G401.6 (cell line): ENCODE measurements around the gene AGT.

Source experiments
- FAIRE-seq: peaks from 2 replicates; lab custom pipeline; 2012; peaks lifted over from hg19 to GRCh38; lab: Jason Lieb, UNC

Gene AGT

DNA sequence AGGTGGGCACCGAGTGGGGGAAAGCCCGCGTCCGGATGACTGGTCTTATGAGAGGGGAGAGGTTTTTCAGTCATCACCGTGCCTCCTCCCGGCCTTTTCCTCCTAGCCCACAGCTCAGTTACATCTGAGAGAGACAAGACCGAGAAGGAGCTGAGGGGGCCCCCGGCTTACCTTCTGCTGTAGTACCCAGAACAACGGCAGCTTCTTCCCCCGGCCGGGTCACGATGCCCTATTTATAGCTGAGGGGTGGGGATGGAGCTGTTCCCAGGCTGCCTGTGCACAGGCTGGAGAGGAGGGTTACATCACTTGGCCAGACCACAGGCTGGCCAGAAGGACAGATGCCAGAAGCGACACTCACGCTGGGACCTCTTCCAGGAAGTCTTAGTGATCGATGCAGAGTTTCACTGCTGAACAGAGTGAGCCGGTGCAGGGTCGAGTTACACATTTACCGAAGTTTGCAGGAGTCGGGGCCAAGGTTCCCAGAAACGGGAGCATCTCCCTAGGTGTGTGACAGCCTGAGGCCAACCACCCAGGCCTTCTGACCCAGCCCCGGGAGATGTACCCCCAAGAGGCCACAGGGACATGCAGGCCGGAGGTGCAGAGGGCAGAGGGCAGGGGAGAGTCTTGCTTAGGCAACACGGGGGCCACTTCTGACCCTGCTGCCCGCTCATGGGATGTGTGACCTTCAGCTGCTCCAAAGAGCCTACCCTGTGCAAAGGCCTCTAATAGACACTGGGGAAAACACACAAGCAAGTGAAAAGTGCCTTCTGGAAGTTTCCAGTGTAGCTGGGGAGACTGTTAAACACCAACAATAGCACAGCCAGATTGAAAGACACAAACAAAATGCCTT lies at the start of gene AGT:
AGT (minus strand) TSS at position 208 of the 850 bp plus-strand sequence. CDS start 3,299 bp downstream, outside the sequence.
- no peak for FAIRE-seq

DNA sequence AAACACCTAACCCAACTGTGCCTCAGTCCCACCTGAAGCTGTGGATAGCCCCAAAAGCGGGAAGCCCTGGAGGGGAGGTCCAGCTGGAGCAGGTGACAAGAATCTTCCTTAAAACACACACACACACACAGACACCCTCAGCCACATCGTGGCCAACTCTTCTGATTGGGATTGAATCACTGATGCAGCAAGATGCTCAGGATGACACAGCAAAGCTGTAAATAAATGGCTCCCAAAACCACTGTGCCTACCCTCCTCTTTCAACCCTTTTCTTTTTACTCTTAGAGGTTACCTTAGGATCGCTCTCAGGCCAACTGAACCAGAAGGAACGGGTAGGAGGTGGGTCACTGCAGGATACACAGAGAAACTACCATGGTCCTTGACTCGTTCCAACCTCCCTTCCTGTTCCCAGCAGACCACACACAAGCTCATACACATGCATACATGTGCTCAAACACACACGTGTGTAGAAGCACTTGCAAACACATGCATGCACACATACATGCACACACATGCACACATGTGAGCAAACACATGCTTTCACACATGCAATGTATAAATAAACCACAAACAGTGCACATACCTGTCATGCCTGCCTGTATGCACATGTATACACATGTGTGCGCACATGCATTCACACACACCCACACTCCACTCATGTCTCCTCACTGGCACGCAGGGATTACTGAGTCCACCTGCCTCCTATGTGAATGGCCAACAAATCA lies 47.7 kb upstream of the AGT start:
- no peak for FAIRE-seq

DNA sequence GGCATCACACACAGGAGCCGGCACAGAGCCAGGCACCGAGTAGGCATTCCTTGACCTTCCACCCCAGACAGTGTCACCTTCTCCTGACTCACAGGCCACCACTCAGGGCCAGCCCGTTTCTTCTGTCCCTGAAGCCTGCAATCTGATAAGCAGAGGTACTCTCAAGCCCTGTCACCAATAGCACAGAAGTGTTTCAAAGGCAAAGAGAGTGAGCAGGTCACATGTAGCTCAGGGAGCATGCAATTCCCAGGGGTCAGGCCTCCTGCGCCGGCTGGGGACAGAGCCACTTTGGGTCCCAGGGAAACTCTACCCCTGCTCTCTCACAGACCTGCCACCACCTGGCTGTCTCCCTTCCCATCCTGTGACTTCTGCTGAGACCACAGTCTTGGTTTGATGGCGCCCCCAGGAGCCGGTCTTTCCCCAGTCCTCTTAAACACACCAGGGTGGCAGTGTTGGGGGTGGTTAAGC lies 46.5 kb upstream of the AGT start:
- no peak for FAIRE-seq

DNA sequence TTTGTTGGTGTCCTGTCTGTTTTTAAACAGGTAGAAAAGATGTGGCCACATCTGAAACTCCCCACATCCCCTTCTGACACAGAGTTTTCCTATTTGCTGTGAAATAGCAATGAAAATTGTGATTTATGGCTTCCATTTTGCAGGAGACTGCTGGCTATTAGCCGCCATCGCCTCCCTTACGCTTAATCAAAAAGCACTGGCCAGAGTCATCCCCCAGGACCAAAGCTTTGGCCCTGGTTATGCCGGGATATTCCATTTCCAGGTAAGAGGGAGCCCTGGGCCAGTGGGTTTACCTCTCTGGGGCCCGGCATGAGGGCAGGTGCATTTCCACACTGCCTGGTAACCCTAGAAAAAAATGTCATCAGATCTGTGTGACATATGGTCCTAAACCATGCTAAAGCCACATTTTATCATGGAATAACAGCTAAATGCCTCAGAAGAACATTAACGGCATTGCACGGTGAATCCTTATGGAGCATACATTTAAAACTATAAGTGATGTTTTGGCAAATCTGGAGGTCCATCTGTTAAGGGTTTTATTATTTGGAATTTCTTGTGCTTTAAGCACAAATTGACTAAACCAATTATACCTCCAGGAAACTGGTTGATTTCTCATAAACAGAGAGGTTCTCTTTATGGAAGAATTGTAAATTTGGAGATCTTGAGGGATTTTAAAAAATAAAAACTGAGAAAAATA lies 45.6 kb upstream of the AGT start:
- FAIRE-seq: no peak

DNA sequence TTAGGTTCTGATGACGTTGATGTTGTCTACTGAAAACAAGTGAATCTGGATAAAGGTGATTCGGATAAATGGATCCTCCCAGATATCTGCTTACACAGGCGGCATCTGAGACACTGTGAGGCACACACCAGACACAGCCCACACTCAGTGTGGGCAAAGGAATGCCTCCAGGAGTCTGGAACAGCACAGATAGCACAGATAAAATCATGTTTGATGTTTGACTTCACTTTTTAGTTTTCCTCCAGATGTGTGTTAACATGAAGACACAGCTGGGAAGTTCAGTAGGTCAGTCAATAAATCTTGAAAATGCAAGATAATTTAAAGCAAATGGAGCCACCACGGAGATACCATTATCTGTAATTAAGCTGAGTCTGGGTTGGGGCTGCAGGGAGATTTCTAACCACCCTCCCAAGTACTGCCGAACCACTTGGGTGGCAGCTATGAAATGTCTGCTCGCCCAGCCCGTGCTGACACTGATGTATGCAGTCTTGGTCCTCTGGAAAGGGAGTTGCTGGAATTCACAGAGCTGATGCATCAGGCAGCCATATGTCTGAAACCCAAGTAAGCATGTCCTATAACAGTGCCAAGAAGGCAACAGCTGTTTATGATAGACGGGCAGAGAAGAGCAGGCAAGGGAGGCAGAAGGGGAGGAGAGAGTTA lies 44.9 kb upstream of the AGT start:
- no peak for FAIRE-seq

DNA sequence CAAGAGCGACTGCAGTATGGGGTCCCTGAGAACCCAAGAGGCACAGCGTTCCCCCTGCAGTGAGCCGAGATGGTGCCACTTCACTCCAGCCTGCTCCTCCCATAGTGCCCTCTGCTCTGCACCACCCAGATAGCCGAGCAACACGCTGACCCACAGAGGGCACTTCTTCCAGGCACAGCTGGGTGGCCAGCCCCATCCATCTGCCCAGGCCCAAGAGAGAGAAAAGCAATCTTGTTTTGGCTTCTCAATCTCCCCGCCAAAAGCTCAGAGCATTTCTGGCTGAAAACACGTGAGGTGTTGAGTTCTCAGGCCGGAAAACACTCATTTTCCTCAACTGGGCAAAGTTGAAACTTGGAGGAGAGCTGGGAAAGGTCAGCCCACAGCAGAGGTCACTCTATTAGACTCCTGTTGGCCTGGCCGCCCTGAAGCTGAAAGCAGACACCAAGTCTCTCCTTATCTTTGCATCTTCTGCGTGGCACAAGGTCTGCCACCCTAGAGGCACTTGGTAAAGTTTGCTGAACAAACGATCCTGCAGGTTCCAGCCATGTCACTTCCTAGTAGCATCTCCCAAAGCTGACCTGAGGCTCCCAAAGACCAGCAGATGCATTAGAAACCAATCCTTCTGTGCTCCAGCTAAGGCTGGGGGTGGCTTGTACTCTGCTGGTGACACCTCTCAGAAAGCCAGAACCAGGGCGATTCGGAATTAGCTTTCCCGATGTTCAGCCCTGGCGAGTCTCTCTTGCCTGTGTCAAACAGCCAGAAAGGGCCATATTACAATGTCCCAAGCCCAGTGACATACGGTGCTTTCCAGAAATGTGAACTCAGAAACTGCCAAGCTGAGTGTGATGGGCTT lies 44.2 kb upstream of the AGT start:
- FAIRE-seq: no peak

DNA sequence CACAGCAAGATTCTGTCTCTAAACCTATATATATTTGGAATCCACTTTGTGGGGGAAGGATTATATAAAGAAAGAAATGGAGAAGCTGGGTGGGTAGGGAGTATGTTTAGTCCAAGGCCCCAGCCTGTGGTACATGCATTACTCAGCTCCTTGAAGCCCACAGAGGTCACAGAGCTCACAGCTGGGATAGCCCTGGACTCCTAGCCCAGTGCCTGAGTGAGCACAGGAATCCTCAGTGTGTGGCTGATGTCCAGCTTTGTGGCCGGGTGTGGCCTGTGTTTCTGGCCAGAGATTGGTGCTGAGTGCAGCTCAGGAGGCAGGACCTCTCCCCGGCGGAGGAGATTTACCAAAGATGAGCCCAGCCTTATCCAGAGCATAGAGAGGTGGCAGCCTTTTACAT lies 40.9 kb upstream of the AGT start:
- no peak for FAIRE-seq

DNA sequence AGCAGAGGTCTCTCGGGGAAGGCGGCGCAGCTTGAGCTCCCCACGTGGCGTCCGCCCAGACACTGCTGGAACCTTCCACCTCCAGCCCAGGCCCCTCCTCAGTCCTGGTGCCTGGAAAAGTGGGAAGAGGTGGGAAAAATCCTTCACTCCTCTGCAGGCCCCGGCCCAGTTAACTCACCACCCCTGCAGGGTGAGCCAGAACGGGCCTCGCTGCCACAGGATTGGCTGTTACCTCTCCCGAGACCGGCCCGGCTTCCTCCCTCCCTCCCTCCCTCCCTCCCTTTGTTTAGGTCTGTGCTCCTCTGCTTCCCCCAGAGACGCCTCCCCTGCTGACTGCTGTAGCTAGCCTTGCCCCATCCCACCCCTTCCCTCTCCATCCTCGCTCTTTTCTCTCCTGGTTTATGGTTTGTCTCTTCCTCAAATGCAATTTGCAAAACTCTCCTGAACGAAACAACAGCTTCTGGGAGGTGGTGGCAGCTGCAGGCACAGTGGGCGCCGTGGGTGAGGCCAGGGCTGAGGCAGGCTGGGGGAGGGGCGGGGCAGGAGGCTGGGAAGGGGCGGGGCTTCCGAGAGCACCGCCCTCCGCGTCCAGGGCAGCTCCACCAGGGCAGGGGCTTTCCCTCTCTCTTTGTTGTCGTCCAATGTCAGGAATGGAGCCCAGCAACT lies 39.8 kb upstream of the AGT start:
- FAIRE-seq: no peak

DNA sequence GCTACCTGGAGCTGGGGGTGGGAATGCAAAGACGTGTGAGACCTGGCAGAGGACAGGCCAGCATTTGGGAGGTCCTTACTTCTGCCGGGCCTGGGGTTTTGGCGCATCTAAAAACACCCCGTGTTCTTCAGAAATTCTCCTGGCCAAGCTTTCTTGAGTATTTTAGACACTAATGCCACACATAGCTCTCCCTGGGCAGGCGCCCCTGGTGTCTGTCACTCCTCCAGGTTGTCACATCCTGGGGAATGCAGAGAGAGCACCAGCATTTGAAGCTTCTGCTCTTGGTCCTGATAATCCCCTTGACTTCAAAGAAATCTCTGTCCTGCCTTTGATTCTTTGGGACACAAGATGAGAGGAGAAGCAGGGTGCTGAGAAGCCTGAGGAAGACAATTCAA lies 39.3 kb upstream of the AGT start:
- FAIRE-seq: no peak

DNA sequence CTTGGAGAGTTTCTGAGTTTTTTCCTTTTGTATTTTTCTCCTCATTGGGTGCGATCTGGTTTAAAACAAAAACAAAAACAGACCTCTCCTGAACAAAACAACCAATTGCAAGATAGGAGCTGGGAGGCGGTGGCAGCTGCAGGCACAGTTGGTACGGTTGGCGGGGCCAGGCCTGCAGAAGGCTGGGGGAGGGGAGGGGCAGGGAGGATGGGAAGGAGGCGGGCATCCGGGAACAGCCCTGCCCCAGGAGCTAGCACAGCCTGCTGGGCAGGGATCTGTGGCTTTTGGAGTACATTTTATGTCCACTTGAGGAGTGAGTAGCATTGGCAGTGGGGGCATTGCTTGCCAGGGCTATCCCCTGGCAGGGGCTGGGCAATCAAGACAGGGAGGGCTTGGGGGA lies 38.5 kb upstream of the AGT start:
- FAIRE-seq: no peak

DNA sequence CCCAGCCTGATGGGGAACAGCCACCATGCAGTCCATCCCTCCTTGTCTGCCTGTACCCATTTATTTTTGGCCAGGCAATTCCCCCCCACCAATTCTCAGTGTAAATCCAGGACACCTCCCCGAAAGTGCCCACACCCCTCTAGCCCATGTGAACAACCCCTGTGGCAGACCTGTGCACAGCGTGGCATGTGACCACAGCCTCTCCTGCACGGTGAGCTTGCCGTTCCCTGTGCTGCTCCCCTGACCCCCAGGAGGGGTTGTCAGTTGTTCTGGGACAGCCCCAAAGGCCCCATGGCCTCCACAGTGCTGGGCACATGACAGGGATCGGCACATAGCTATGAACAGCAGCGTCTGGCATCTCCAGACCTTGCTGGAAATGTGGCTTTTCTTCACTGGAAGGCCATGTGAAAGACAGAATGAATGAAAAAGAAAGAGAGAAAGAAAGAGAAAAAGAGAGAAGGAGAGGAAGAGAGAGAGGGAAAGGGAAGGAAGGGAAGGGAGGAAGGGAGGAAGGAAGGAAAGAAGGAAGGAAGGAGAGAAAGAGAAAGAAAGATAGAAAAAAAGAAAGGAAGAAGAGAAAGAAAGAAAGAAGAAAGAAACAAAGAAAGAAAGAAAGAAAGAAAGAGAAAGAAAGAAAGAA lies 37.2 kb upstream of the AGT start:
- FAIRE-seq: no peak

DNA sequence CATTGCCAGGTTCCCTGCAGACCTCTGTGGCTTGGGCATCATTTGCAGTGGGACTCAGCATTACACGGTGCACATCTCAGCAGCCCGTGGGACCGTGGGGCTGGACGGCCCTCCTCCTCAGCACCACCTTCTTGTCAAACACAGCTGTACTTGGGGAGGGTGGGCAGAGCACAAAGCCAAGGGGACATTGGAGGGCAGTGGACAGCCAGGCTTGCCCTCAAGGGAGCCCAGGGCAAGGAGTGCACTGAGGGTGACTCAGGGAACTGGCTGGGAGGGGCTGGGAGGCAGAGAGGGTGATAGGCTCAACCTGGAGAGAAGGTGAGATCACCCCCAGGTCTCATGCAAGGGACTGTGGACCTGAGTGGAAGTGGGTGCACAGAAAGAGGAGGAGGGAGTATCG lies 36.7 kb upstream of the AGT start:
- no peak for FAIRE-seq

DNA sequence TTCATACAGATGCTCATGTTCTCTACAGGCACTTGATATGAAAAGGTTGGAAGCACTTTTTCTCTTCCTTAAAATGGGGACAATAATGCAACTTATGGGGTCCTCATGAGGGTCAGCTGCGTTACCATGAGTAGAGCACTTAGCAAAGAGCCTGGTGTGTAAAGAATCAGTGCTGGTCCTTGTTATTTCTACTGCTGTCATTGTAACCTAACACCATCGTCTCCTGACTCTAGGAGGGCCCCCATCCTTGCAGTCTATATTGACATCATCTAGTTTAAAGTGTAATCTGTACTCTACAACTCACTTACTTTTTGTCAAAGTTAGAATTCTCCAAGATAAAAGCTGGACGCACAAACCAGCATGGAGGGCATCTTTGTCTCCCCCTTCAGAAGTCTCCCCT lies 35.7 kb upstream of the AGT start:
- no peak for FAIRE-seq

DNA sequence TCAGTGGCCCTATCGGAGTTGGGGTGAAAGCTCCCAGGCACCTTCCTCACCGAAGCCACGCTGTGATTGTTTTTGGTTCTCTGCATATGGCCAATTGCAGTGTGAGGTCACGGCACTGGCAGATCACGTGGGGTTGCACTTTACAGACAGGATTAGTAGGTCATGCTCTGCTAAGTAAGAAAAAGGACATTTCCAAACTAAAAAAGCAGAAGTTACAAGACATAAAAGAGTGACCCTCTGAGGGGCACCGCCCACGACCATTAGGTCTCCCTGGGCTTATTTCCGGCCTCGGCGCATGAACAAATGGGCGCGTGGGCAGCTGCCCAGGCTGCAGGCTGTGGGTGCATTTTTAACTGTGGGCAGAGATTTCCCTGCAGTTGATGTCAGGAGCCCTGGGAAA lies 35.2 kb upstream of the AGT start:
- no peak for FAIRE-seq

DNA sequence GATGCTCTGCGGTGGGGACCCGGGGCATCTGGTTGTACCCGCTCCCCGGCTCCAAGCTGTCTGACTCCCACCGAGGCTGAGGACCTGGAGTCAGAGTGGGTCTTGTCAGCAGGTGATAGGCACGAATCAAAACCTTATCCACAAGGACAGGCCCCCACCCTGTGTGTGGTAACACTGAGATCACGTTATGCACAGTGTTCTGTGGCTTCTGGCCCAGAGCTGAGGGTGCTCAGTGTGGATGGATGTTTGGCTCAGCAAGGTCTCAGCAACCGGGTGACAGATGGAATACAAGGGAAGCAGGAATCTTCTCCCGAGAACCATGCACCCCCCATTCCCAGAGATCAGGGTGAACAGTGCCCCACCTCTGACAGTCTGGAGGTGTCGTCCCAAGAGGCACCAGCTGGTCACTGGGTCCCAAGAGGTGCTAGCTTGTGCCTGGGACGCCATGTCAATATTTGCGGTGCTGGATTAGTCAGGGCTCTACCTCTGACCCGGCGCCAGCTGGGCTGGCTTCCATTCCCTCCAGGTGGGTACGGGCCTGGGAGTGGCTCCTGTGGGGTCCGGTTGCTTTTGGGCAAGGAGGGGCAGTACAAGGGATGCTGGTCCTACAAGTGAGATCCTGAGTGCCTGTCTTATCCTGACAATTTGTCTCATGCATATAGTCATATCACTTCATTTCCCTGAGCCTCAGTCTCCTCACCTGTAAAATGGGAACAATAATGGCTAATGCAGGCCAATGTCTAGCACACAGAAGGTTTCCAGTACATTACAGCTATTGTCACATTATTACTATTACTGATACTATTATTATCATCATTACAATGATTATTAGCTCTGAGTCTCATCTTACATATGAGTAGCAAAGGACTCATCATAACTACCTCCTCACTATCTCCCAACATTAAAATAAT lies 34.2 kb upstream of the AGT start:
- FAIRE-seq: no peak

DNA sequence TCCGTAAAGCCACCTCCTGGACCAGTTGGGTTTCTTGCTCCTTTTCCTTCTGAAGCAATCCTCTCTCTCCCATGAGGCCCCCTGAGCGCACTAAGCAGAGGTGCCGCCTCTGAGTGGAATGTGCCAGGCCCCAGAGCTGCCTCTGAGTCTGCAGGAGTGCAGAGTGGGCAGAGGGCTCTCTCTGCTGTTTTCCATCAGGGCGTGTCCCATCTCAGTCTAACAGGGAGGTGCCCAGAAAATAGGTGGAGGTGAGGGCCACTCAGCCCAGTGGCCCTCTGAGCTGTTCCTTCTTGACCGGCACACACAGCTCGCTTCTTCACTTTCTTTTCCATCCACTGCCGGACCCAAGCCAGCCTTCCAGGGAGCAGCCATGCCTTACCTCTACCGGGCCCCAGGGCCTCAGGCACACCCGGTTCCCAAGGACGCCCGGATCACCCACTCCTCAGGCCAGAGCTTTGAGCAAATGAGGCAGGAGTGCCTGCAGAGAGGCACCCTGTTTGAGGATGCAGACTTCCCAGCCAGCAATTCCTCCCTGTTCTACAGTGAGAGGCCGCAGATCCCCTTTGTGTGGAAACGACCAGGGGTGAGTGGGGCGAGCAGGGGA lies 33.3 kb upstream of the AGT start, which contains the start of gene CAPN9:
CAPN9 (plus strand) TSS at position 262 of the 604 bp plus-strand sequence; CDS start at position 371, 109 bp downstream.
- no peak for FAIRE-seq

DNA sequence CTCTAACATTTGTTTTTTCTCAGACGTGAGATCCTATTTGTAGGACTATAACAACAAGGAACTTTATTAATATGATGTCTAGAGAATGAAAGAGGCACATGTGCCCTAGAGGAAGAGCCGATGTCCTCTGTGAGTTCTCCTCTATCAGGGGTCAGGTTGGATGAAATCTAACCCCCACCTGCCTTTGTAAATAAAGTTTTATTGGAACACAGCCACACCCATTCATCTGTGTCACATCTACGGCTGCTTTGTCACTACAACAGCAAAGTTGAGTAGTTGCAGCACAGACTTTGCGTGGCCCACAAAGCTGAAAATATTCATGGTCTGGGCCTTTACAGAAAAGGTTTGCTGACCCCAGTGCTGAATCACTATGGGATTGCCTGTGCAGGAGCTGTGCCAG lies 32.7 kb upstream of the AGT start:
- FAIRE-seq: no peak

DNA sequence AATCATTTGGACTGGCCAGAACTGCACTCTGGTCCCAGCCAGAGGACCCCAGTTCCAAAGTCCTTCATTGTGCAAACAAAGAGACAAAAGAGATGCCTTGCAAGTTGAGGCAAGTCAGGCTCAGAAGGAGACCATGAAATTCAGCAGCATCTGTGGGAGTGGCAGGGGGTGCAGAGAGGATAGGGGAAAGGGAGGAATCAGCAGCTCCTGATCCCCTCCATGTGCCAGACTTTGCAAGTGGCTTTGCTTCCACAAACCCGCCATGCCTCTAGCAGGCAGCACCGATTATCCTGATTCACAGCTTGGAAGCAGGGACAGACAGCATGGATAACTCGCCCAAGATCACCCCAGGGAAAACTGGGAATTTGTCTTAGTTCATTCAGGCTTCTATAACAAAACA lies 31.1 kb upstream of the AGT start:
- no peak for FAIRE-seq

DNA sequence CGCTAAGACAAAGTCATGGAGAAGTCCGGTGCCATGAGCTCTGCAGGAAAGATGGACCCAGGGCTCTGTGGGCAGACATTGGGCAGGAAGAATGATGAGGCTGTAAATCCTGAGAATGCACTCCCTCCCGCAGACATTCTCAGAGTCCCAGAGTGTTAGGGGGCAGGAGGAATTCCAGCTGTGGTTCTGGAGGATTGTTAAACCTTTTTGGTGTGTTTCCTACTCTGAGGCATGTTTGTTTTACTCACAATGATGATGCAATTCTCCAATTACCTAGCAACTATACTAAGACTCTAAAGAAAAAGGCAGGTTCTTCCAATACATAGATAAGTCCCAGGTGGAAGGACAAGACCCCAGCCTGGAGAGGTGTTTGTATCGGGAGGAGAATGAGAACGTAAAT lies 30.5 kb upstream of the AGT start:
- no peak for FAIRE-seq
